WI38 (cell line): ENCODE data around the gene LSM14A.
"Not testable (repeated sequence)": the region's sequence is repeated elsewhere in the genome, so short reads cannot be mapped to it uniquely, and the experiment has no call there.

Source experiments
- H3K4me3 ChIP-seq: 2 replicates; pipeline ENCODE4 v1.5.1; 2011; ENCODE audit warnings: low read depth, mild to moderate bottlenecking, control low read depth, low read length
- CTCF ChIP-seq: IDR thresholded peaks from 2 replicates; pipeline ENCODE4 v1.5.1; 2012; ENCODE audit warnings: low read depth, mild to moderate bottlenecking, control low read depth, low read length

The LSM14A gene

GRCh38 chr19:34232566-34233481, 60.5 kb downstream of the LSM14A start:
- no peak for TF ChIP-seq CTCF
- H3K4me3 ChIP-seq, result peak overlapping the region; percentile 37

GRCh38 chr19:34235425-34235940, 63.2 kb downstream of the LSM14A start:
- no peak overlapping the region for H3K4me3 ChIP-seq
- no peak for TF ChIP-seq CTCF

GRCh38 chr19:34236035-34236987, 64.0 kb downstream of the LSM14A start:
- TF ChIP-seq CTCF, result no peak
- no peak overlapping the region for H3K4me3 ChIP-seq

- H3K4me3 ChIP-seq, result no peak overlapping the region
- TF ChIP-seq CTCF, result no peak
Observed at GRCh38 chr19:34237283-34237682, 65.0 kb downstream of the LSM14A start.

GRCh38 chr19:34237939-34238338, 65.6 kb downstream of the LSM14A start:
- no peak overlapping the region for H3K4me3 ChIP-seq
- TF ChIP-seq CTCF, result no peak

GRCh38 chr19:34241513-34242337, 69.4 kb downstream of the LSM14A start:
- no peak for TF ChIP-seq CTCF
- no peak overlapping the region for H3K4me3 ChIP-seq

GRCh38 chr19:34243138-34243875, 71.0 kb downstream of the LSM14A start:
- H3K4me3 ChIP-seq, result not testable (repeated sequence)
